ENCODE data around the gene LUC7L. TPM values are rescaled to one million over a fixed set of nuclear protein-coding genes. Genes with fewer than 3 reads are reported as not detected.
"Not testable (repeated sequence)": the region's sequence is repeated elsewhere in the genome, so short reads cannot be mapped to it uniquely, and the experiment has no call there.

Gene LUC7L
- total RNA-seq, 2 experiments from 2014 or later = 57.0 to 60.8 TPM

DNA sequence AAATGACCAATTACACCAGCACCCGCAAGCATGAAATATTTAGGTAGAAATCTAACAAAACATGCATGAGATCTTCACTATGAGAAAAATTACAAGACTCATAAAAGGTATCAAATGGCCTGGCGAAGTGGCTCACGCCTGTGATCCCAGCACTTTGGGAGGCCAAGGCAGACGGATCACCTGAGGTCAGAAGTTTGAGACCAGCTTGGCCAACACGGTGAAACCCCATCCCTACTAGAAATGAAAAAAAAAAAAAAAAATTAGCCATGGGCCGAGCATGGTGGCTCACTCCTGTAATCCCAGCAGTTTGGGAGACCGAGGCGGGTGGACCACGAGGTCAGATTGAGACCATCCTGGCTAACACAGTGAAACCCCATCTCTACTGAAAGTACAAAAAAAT, 25.2 kb downstream of the LUC7L start:
- H3K4me3 Mint-ChIP-seq; H3K27me3 Mint-ChIP-seq; intact Hi-C loops (cut with micrococcal nuclease); H3K27ac Mint-ChIP-seq; DNase-seq; H3K4me1 Mint-ChIP-seq (ENCODE audit: low read depth); H3K9me3 Mint-ChIP-seq: not testable (repeated sequence)
- H3K36me3 Mint-ChIP-seq = peaks cover 26% of the 10 kb centered on the region
- CTCF ChIA-PET = interaction anchor here (1.4 kb wide), 1 partner anchor 158 kb away, joined by 6 read pairs; no protein-coding TSS in a partner anchor
- POLR2A ChIA-PET = interaction anchor here (0.6 kb wide), 1 partner anchor 17 kb away, joined by 3 read pairs; no protein-coding TSS in a partner anchor

DNA sequence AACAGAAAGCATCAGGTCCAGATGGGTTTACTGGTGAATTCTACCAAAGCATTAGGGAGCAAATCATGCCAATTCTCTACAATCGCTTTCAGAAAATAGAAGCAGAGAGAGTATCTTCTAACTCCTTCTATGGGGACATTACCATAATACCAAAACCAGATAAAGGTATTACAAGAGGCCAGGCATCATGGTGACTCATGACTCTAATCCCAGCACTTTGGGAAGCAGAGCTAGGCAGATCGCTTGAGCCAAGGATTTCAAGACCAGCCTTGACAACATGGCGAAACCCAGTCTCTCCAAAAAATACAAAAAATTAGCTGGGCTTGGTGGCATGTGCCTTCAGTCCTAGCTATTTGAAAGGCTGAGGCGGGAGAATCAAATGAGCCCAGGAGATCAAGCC, 26.0 kb downstream of the LUC7L start:
- no peak for DNase-seq
- no peaks in the 10 kb centered on the region for H3K27me3 Mint-ChIP-seq
- ChIA-PET CTCF (no interaction called here), POLR2A (no interaction called here)
- peaks cover 30% of the 10 kb centered on the region for H3K36me3 Mint-ChIP-seq
- no peak overlapping the region for H3K4me3 Mint-ChIP-seq
- H3K9me3 Mint-ChIP-seq = no peaks in the 10 kb centered on the region
- H3K27ac Mint-ChIP-seq = no peak overlapping the region
- intact Hi-C loops (cut with micrococcal nuclease) = no loop called here
- no peaks in the 10 kb centered on the region for H3K4me1 Mint-ChIP-seq (ENCODE audit: low read depth)

- H3K27ac Mint-ChIP-seq = no peak overlapping the region
- peaks cover 27% of the 10 kb centered on the region for H3K36me3 Mint-ChIP-seq
- no peak for DNase-seq
- POLR2A ChIA-PET = no interaction called here
- H3K27me3 Mint-ChIP-seq = no peaks in the 10 kb centered on the region
- no peak overlapping the region for H3K4me3 Mint-ChIP-seq
- H3K9me3 Mint-ChIP-seq = no peaks in the 10 kb centered on the region
- intact Hi-C loops (cut with micrococcal nuclease) = no loop called here
- no peaks in the 10 kb centered on the region for H3K4me1 Mint-ChIP-seq (ENCODE audit: low read depth)
- CTCF ChIA-PET = no interaction called here
Measured at GRCh38 chr16:200388-200787, 28.9 kb downstream of the LUC7L start.

GRCh38 chr16:194516-194915, 34.7 kb downstream of the LUC7L start:
- no peaks in the 10 kb centered on the region for H3K27me3 Mint-ChIP-seq
- POLR2A ChIA-PET = no interaction called here
- no peaks in the 10 kb centered on the region for H3K9me3 Mint-ChIP-seq
- DNase-seq = no peak
- no peak overlapping the region for H3K4me3 Mint-ChIP-seq
- intact Hi-C loops (cut with micrococcal nuclease) = no loop called here
- H3K36me3 Mint-ChIP-seq = peaks cover 47% of the 10 kb centered on the region
- no peaks in the 10 kb centered on the region for H3K4me1 Mint-ChIP-seq (ENCODE audit: low read depth)
- H3K27ac Mint-ChIP-seq = no peak overlapping the region
- CTCF ChIA-PET = interaction anchor here (0.6 to 1.6 kb wide), 2 partner anchors 14 to 98 kb away, joined by 3 to 5 read pairs; partner anchors contain the start of gene HBQ1

DNA sequence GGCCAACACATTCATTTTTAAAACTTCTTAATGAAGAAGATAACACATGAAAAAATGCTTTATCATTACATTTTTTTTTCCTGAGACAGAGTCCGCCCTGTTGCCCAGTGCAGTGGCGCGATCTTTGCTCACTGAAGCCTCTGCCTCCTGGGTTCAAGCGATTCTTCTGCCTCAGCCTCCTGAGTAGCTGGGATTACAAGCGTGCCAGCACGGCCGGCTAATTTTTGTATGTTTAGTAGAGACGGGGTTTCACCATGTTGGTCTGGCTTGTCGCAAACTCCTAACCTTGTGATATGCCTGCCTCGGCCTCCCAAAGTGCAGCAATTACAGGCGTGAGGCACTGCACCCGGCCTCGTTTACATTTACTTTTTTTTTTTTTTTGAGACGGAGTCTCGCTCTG, 35.8 kb downstream of the LUC7L start:
- peaks cover 50% of the 10 kb centered on the region for H3K36me3 Mint-ChIP-seq
- ChIA-PET POLR2A (no interaction called here), CTCF (interaction anchor here (0.7 to 1.6 kb wide), 4 partner anchors 13 to 414 kb away, joined by 3 to 5 read pairs (median 3); partner anchors contain the start of gene HBQ1)
- no peaks in the 10 kb centered on the region for H3K9me3 Mint-ChIP-seq
- intact Hi-C loops (cut with micrococcal nuclease) = no loop called here
- DNase-seq = no peak
- no peaks in the 10 kb centered on the region for H3K4me1 Mint-ChIP-seq (ENCODE audit: low read depth)
- no peak overlapping the region for H3K27ac Mint-ChIP-seq
- no peaks in the 10 kb centered on the region for H3K27me3 Mint-ChIP-seq
- H3K4me3 Mint-ChIP-seq = no peak overlapping the region

DNA sequence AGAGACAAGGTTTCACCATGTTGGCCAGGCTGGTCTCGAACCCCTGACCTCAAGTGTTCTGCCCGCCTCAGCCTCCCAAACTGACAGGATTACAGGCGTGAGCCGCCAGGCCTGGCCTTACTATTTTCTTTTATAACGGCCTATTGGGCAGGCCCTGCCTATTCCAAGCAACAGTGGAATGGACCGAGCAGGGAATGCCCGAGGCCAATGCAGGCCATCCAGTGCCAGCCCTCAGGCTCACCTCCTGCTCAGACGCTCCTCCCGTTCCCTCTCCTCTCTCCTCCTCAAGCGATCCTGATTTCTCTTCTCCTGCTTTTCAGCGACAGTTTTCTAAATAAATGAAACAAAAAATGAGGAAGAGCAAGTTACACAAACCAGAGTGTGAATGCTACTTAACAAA, 36.6 kb downstream of the LUC7L start:
- POLR2A ChIA-PET = no interaction called here
- no peak for DNase-seq
- no peak overlapping the region for H3K27ac Mint-ChIP-seq
- no peaks in the 10 kb centered on the region for H3K4me1 Mint-ChIP-seq (ENCODE audit: low read depth)
- intact Hi-C loops (cut with micrococcal nuclease) = no loop called here
- no peak overlapping the region for H3K4me3 Mint-ChIP-seq
- H3K27me3 Mint-ChIP-seq = no peaks in the 10 kb centered on the region
- CTCF ChIA-PET = interaction anchor here (0.7 to 1.3 kb wide), 6 partner anchors 12 to 414 kb away, joined by 3 read pairs; partner anchors contain the start of gene HBQ1
- peaks cover 45% of the 10 kb centered on the region for H3K36me3 Mint-ChIP-seq
- no peaks in the 10 kb centered on the region for H3K9me3 Mint-ChIP-seq

- H3K27ac Mint-ChIP-seq = no peak overlapping the region
- no peak for DNase-seq
- H3K4me1 Mint-ChIP-seq (ENCODE audit: low read depth) = no peaks in the 10 kb centered on the region
- no peak overlapping the region for H3K4me3 Mint-ChIP-seq
- H3K27me3 Mint-ChIP-seq = no peaks in the 10 kb centered on the region
- intact Hi-C loops (cut with micrococcal nuclease) = no loop called here
- CTCF ChIA-PET = interaction anchor here (1.0 to 1.2 kb wide), 3 partner anchors 11 to 126 kb away, joined by 3 read pairs; partner anchors contain the start of gene HBQ1
- H3K36me3 Mint-ChIP-seq = peaks cover 46% of the 10 kb centered on the region
- POLR2A ChIA-PET = no interaction called here
- no peaks in the 10 kb centered on the region for H3K9me3 Mint-ChIP-seq
Measured at GRCh38 chr16:191831-192230, 37.4 kb downstream of the LUC7L start.

- no peaks in the 10 kb centered on the region for H3K4me1 Mint-ChIP-seq (ENCODE audit: low read depth)
- ChIA-PET POLR2A (no interaction called here), CTCF (interaction anchor here (2.7 kb wide), 1 partner anchor 83 kb away, joined by 8 read pairs; no protein-coding TSS in a partner anchor)
- DNase-seq = no peak
- no peak overlapping the region for H3K4me3 Mint-ChIP-seq
- H3K9me3 Mint-ChIP-seq = no peaks in the 10 kb centered on the region
- no peak overlapping the region for H3K27ac Mint-ChIP-seq
- peaks cover 45% of the 10 kb centered on the region for H3K36me3 Mint-ChIP-seq
- H3K27me3 Mint-ChIP-seq = no peaks in the 10 kb centered on the region
- intact Hi-C loops (cut with micrococcal nuclease) = no loop called here
Measured at GRCh38 chr16:189604-190186, 39.6 kb downstream of the LUC7L start.

GRCh38 chr16:188674-189073, 40.6 kb downstream of the LUC7L start:
- Mint-ChIP-seq H3K4me3 (no peak overlapping the region), H3K36me3 (peaks cover 44% of the 10 kb centered on the region), H3K27me3 (no peaks in the 10 kb centered on the region), H3K9me3 (no peaks in the 10 kb centered on the region), H3K27ac (no peak overlapping the region), H3K4me1 (ENCODE audit: low read depth) (no peaks in the 10 kb centered on the region)
- POLR2A ChIA-PET = no interaction called here
- CTCF ChIA-PET = interaction anchor here (0.9 to 2.7 kb wide), 4 partner anchors 40 to 92 kb away, joined by 3 to 8 read pairs (median 4); no protein-coding TSS in a partner anchor
- intact Hi-C loops (cut with micrococcal nuclease) = no loop called here
- peak; percentile 42 for DNase-seq

- intact Hi-C loops (cut with micrococcal nuclease) = no loop called here
- DNase-seq = no peak
- Mint-ChIP-seq H3K36me3 (peaks cover 34% of the 10 kb centered on the region), H3K27ac (no peak overlapping the region), H3K4me1 (ENCODE audit: low read depth) (no peaks in the 10 kb centered on the region), H3K4me3 (no peak overlapping the region), H3K9me3 (no peaks in the 10 kb centered on the region), H3K27me3 (no peaks in the 10 kb centered on the region)
- ChIA-PET POLR2A (no interaction called here), CTCF (interaction anchor here (2.7 kb wide), 1 partner anchor 80 kb away, joined by 8 read pairs; no protein-coding TSS in a partner anchor)
Measured at GRCh38 chr16:187330-187729, 41.9 kb downstream of the LUC7L start.

- Mint-ChIP-seq H3K4me1 (ENCODE audit: low read depth) (no peaks in the 10 kb centered on the region), H3K9me3 (no peaks in the 10 kb centered on the region), H3K36me3 (peaks cover 24% of the 10 kb centered on the region), H3K4me3 (no peak overlapping the region), H3K27me3 (no peaks in the 10 kb centered on the region), H3K27ac (no peak overlapping the region)
- POLR2A ChIA-PET = no interaction called here
- intact Hi-C loops (cut with micrococcal nuclease) = no loop called here
- DNase-seq = no peak
- CTCF ChIA-PET = interaction anchor here (0.9 kb wide), 1 partner anchor 79 kb away, joined by 3 read pairs; no protein-coding TSS in a partner anchor
Measured at GRCh38 chr16:185691-186090, 43.6 kb downstream of the LUC7L start.

GRCh38 chr16:185213-185612, 44.0 kb downstream of the LUC7L start:
- ChIA-PET POLR2A (no interaction called here), CTCF (interaction anchor here (0.9 kb wide), 1 partner anchor 78 kb away, joined by 3 read pairs; no protein-coding TSS in a partner anchor)
- Mint-ChIP-seq H3K4me1 (ENCODE audit: low read depth) (no peaks in the 10 kb centered on the region), H3K36me3 (peaks cover 22% of the 10 kb centered on the region), H3K27ac (no peak overlapping the region), H3K4me3 (no peak overlapping the region), H3K9me3 (no peaks in the 10 kb centered on the region), H3K27me3 (no peaks in the 10 kb centered on the region)
- no peak for DNase-seq
- intact Hi-C loops (cut with micrococcal nuclease) = no loop called here

DNA sequence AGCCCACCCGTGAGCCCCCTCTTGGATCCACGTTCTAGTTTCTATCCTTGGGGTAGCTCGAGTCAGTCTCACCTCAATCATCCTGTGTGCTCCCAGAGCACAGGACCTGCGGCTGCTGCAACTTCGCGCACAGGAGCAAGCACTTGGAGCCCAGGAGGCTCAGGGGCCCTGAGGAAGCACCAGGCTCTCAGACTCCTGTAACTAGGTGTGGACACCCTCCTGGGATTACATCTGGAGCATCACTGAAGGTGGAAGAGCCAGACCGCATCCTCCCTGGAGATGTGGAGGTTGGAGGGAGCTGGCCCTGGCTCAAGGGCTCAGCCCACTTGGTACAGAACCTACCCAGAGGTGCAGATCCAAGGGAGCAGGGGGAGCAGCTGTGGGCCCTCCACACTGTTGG, 46.2 kb downstream of the LUC7L start:
- CTCF ChIA-PET = interaction anchor here (0.7 to 3.3 kb wide), 5 partner anchors 26 to 179 kb away, joined by 3 to 23 read pairs (median 14); no protein-coding TSS in a partner anchor
- no peak overlapping the region for H3K4me3 Mint-ChIP-seq
- peaks cover 7% of the 10 kb centered on the region for H3K36me3 Mint-ChIP-seq
- H3K4me1 Mint-ChIP-seq (ENCODE audit: low read depth) = no peaks in the 10 kb centered on the region
- no peaks in the 10 kb centered on the region for H3K9me3 Mint-ChIP-seq
- no peak overlapping the region for H3K27ac Mint-ChIP-seq
- intact Hi-C loops (cut with micrococcal nuclease) = no loop called here
- POLR2A ChIA-PET = no interaction called here
- peaks cover 15% of the 10 kb centered on the region for H3K27me3 Mint-ChIP-seq
- no peak for DNase-seq

All from activated CD4-positive, alpha-beta memory T cell treated with anti-CD3 and anti-CD28 coated beads for 36 hours (primary cell).